C4-2B (cell line): ENCODE results near the gene TBX2.

ENCODE experiments used
- CTCF ChIP-seq: fragments of 450-650 bp; conservative IDR thresholded peaks from 2 replicates; pipeline ENCODE4 v1.5.1; 2017; ENCODE audit warnings: mild to moderate bottlenecking
- ZFX ChIP-seq: fragments of 450-650 bp; IDR thresholded peaks from 2 replicates; pipeline ENCODE4 v1.6.1; 2017

GRCh38 chr17:61361084-61361483 lies 38.6 kb upstream of the TBX2 start:
- TF ChIP-seq CTCF (no peak), ZFX (no peak)
